Measurements from ENCODE around the gene GRHL1.

GRHL1 gene

GRCh38 chr2:9941196-9941995, 10.1 kb upstream of the GRHL1 start:
- TF ChIP-seq CTCF (IDR thresholded peaks at IDR 0.05; ENCODE audit: borderline replicate concordance, insufficient read depth, low read depth, low read length), result no peak
- no peak overlapping the region for H3K4me3 ChIP-seq (ENCODE audit: low read depth, low read length)

- H3K4me3 ChIP-seq (ENCODE audit: low read depth, low read length), result no peak overlapping the region
- no peak for TF ChIP-seq CTCF (IDR thresholded peaks at IDR 0.05; ENCODE audit: borderline replicate concordance, insufficient read depth, low read depth, low read length)
Measured at GRCh38 chr2:9941996-9942390, 9.5 kb upstream of the GRHL1 start.

DNA sequence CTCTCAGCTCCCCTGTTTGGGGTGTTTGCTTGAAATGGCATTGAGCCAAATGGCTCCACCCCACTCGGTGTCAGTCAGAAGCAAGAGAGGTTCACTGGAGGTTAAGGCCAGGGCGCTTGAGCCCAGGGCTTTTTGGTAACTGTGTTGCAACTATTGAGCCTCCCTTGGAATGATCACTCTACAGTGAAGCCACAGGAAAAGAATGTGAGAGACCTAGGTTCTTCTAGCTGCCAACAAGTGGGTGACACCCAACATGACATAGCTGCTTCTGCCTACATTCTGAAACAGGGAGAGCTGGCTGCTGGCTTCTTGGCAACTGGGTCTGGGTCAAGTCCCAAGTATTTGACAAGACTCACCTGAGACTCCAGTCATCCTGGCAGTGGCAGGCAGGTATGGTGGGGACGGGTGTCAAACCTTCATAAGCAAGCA, 7.1 kb upstream of the GRHL1 start:
- TF ChIP-seq CTCF (IDR thresholded peaks at IDR 0.05; ENCODE audit: borderline replicate concordance, insufficient read depth, low read depth, low read length), result no peak

DNA sequence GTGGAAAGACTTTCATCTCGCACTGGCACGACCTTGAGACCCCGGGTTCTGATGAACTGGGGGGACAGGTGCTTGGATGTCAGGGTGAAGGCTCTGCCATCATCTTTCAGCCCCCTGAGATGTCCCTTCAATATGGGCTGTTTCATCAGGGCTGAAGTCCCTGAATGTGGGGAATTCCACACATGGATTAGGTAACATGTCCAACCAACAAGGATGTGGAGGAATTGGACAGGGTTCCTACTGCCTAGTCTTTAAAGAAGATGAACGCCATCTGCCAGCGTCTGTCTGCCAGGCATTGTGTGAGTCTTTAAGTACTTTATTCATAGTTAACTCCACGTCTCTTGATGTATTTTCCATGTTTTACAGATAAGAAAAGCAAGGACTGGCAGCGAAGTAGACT, 5.9 kb upstream of the GRHL1 start:
- no peak overlapping the region for H3K4me3 ChIP-seq (ENCODE audit: low read depth, low read length)
- no peak for TF ChIP-seq CTCF (IDR thresholded peaks at IDR 0.05; ENCODE audit: borderline replicate concordance, insufficient read depth, low read depth, low read length)

More for the DNA sequence above, 7.1 kb upstream of the GRHL1 start:
- H3K4me3 ChIP-seq (ENCODE audit: low read depth, low read length), result no peak overlapping the region

- H3K4me3 ChIP-seq (ENCODE audit: low read depth, low read length), result no peak overlapping the region
- TF ChIP-seq CTCF (IDR thresholded peaks at IDR 0.05; ENCODE audit: borderline replicate concordance, insufficient read depth, low read depth, low read length), result no peak
Measured at GRCh38 chr2:9946076-9946475, 5.4 kb upstream of the GRHL1 start.

DNA sequence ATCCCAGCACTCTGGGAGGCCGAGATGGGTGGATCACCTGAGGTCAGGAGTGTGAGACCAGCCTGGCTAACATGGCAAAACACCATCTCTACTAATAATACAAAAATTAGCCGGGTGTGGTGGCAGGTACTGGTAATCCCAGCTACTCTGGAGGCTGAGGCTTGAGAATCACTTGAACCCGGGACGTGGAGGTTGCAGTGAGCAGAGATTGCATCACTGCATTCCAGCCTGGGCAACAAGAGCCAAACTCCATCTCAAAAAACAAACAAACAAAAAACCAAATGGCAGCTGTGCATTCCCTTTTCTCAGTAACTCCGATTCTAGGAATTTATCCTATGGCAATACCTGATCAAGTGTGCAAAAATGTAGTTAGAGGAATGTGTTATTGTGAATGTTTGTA, 4.7 kb upstream of the GRHL1 start:
- no peak for TF ChIP-seq CTCF (IDR thresholded peaks at IDR 0.05; ENCODE audit: borderline replicate concordance, insufficient read depth, low read depth, low read length)
- H3K4me3 ChIP-seq (ENCODE audit: low read depth, low read length), result no peak overlapping the region

DNA sequence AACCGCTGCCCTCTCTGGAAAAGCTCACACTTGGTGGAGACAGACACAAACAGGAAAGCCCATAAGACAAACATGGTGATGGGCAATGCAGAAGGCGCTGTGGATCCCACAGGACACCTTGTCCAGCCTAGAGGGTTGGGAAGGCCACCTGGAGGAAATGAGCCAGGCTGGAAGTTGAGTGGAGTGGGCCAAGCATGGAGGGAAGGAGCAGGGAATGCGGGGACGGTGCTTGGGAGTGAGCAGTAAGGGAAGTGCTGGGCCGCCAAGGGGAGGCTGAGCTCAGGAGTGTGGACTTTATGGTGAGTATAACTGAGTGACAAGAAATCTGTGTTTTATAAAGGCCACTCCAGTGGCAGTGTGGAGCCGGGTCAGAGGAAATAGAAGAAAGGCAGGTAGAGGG, 2.8 kb upstream of the GRHL1 start:
- no peak for TF ChIP-seq CTCF (IDR thresholded peaks at IDR 0.05; ENCODE audit: borderline replicate concordance, insufficient read depth, low read depth, low read length)
- H3K4me3 ChIP-seq (ENCODE audit: low read depth, low read length), result no peak overlapping the region

All from GM12875 (cell line).